Neural progenitor cell (in vitro differentiated cells): ENCODE measurements around the gene THAP4. TPM values are rescaled to one million over a fixed set of nuclear protein-coding genes. Genes with fewer than 3 reads are reported as not detected.

Experiments used
- DNase-seq: peaks from one replicate; pipeline ENCODE4 v3.0.0-alpha.2; 2016; ENCODE audit warnings: low spot score
- H2AFZ ChIP-seq: fragments of 200-600 bp; sonication (generic); replicated peaks from 2 replicates; pipeline ENCODE4 v1.6.1; 2016; ENCODE audit warnings: antibody characterized with exemption
- H3F3A ChIP-seq: fragments of 200-600 bp; sonication (generic); 2 replicates; pipeline ENCODE4 v1.6.1; 2016; ENCODE audit warnings: antibody characterized with exemption, low read depth
- H3K27ac ChIP-seq: fragments of 200-600 bp; sonication (generic); 2 replicates; pipeline ENCODE4 v1.5.1; 2016; ENCODE audit warnings: mild to moderate bottlenecking
- H3K27me3 ChIP-seq: fragments of 200-600 bp; sonication (generic); 2 replicates; pipeline ENCODE4 v1.6.1; 2016; ENCODE audit warnings: mild to moderate bottlenecking, moderate library complexity
- H3K36me3 ChIP-seq: fragments of 200-600 bp; sonication (generic); 2 replicates; pipeline ENCODE4 v1.5.1; 2016
- H3K4me1 ChIP-seq: fragments of 200-600 bp; sonication (generic); 2 replicates; pipeline ENCODE4 v1.6.1; 2016; ENCODE audit warnings: mixed run types
- H3K4me2 ChIP-seq: fragments of 200-600 bp; sonication (generic); 2 replicates; pipeline ENCODE4 v1.6.1; 2016
- H3K4me3 ChIP-seq: fragments of 200-600 bp; sonication (generic); 2 replicates; pipeline ENCODE4 v1.5.1; 2016
- H3K79me2 ChIP-seq: fragments of 200-600 bp; sonication (generic); 2 replicates; pipeline ENCODE4 v1.6.1; 2016; ENCODE audit warnings: low read depth
- H3K9ac ChIP-seq: fragments of 200-600 bp; sonication (generic); 2 replicates; pipeline ENCODE4 v1.6.1; 2016
- H3K9me3 ChIP-seq: fragments of 200-600 bp; sonication (generic); 2 replicates; pipeline ENCODE4 v1.5.1; 2016; ENCODE audit warnings: low read depth
- H4K20me1 ChIP-seq: fragments of 200-600 bp; sonication (generic); 2 replicates; pipeline ENCODE4 v1.6.1; 2016; ENCODE audit warnings: low read depth
- H3K27ac Mint-ChIP-seq: 3 replicates; pipeline ENCODE4 v1.8.0; 2021; ENCODE audit warnings: mixed read lengths
- H3K27me3 Mint-ChIP-seq: 2 replicates; pipeline ENCODE4 v1.8.0; 2022; ENCODE audit warnings: low read depth, mild to moderate bottlenecking, inconsistent platforms, moderate library complexity, mixed read lengths; ENCODE audit not compliant: insufficient read depth
- H3K36me3 Mint-ChIP-seq: 3 replicates; pipeline ENCODE4 v1.8.0; 2021; ENCODE audit warnings: mixed read lengths
- H3K4me1 Mint-ChIP-seq: 3 replicates; pipeline ENCODE4 v1.8.0; 2021; ENCODE audit warnings: mixed read lengths
- H3K4me3 Mint-ChIP-seq: 3 replicates; pipeline ENCODE4 v1.8.0; 2021; ENCODE audit warnings: mild to moderate bottlenecking, moderate library complexity, mixed read lengths
- H3K9me3 Mint-ChIP-seq: 3 replicates; pipeline ENCODE4 v1.8.0; 2020; ENCODE audit warnings: mixed read lengths
- CTCF ChIP-seq: fragments of 200-600 bp; sonication (generic); IDR thresholded peaks from 2 replicates; pipeline ENCODE4 v1.5.1; 2017; ENCODE audit warnings: antibody characterized with exemption, mild to moderate bottlenecking
- EZH2 ChIP-seq: fragments of 200-600 bp; sonication (generic); IDR thresholded peaks from 2 replicates; pipeline ENCODE4 v1.6.1; 2017; ENCODE audit warnings: antibody characterized with exemption, mild to moderate bottlenecking, moderate library complexity
- EZH2phosphoT487 ChIP-seq: fragments of 200-600 bp; sonication (generic); IDR thresholded peaks from 2 replicates; pipeline ENCODE4 v1.6.1; 2017; ENCODE audit warnings: antibody characterized with exemption
- total RNA-seq: library from RNA; depleted of rRNA; stranded (reverse); fragments of >200 nt; gene quantifications from 2 replicates; pipeline ENCODE4 v1.2.3, GENCODE V29; 2015; ENCODE audit warnings: low replicate concordance

THAP4 gene
- total RNA-seq, 1 donor from 2014 or later, result 25.6 TPM

- Histone ChIP-seq H4K20me1 (peaks cover 72% of the 10 kb centered on the region), H3K9ac (peak overlapping the region; percentile 86), H3K4me2 (peak overlapping the region; percentile 85), H3K27me3 (no peaks in the 10 kb centered on the region), H3K79me2 (peaks cover 83% of the 10 kb centered on the region), H3K27ac (peak overlapping the region; percentile 97), H2AFZ (no peak overlapping the region), H3K4me3 (peak overlapping the region; percentile 99), H3F3A (peaks cover 9% of the 10 kb centered on the region), H3K4me1 (peaks cover 16% of the 10 kb centered on the region), H3K9me3 (no peaks in the 10 kb centered on the region), H3K36me3 (no peaks in the 10 kb centered on the region)
- TF ChIP-seq CTCF, result no peak
- TF ChIP-seq EZH2, result no peak
- no peak for TF ChIP-seq EZH2phosphoT487
- Mint-ChIP-seq H3K4me1 (peaks cover 27% of the 10 kb centered on the region), H3K9me3 (no peaks in the 10 kb centered on the region), H3K4me3 (peak overlapping the region; percentile 89), H3K27ac (no peak overlapping the region), H3K27me3 (no peaks in the 10 kb centered on the region), H3K36me3 (peaks cover 15% of the 10 kb centered on the region)
- peak; percentile 76 for DNase-seq
These were observed 1.1 kb upstream of the THAP4 start for GRCh38 chr2:241637795-241638660.

- Mint-ChIP-seq H3K4me3 (peak overlapping the region; percentile 89), H3K36me3 (peaks cover 18% of the 10 kb centered on the region), H3K27ac (no peak overlapping the region), H3K9me3 (no peaks in the 10 kb centered on the region), H3K27me3 (no peaks in the 10 kb centered on the region), H3K4me1 (peaks cover 25% of the 10 kb centered on the region)
- peaks cover 16% of the 10 kb centered on the region for H3K4me1 ChIP-seq
- no peaks in the 10 kb centered on the region for H3K9me3 ChIP-seq
- peaks cover 56% of the 10 kb centered on the region for H4K20me1 ChIP-seq
- DNase-seq, result peak; percentile 87
- peak overlapping the region; percentile 75 for H3K4me2 ChIP-seq
- no peaks in the 10 kb centered on the region for H3K36me3 ChIP-seq
- TF ChIP-seq EZH2phosphoT487 (no peak), EZH2 (no peak), CTCF (no peak)
- H3K27ac ChIP-seq, result no peak overlapping the region
- H2AFZ ChIP-seq, result peak overlapping the region; percentile 67
- peak overlapping the region; percentile 80 for H3K9ac ChIP-seq
- H3K27me3 ChIP-seq, result no peaks in the 10 kb centered on the region
- peak overlapping the region; percentile 99 for H3K4me3 ChIP-seq
- H3K79me2 ChIP-seq, result peaks cover 72% of the 10 kb centered on the region
- H3F3A ChIP-seq, result peaks cover 9% of the 10 kb centered on the region
These were observed 558 bp downstream of the THAP4 start for GRCh38 chr2:241636182-241637017.

- H3K79me2 ChIP-seq, result peaks cover 72% of the 10 kb centered on the region
- Mint-ChIP-seq H3K9me3 (no peaks in the 10 kb centered on the region), H3K4me3 (peak overlapping the region; percentile 89), H3K27me3 (no peaks in the 10 kb centered on the region), H3K4me1 (peaks cover 24% of the 10 kb centered on the region), H3K36me3 (peaks cover 20% of the 10 kb centered on the region), H3K27ac (no peak overlapping the region)
- H3K9me3 ChIP-seq, result no peaks in the 10 kb centered on the region
- no peak for DNase-seq
- peak overlapping the region; percentile 75 for H3K4me2 ChIP-seq
- no peak for TF ChIP-seq EZH2
- no peak for TF ChIP-seq CTCF
- no peak for TF ChIP-seq EZH2phosphoT487
- H3K4me3 ChIP-seq, result peak overlapping the region; percentile 99
- peaks cover 16% of the 10 kb centered on the region for H3K4me1 ChIP-seq
- peaks cover 50% of the 10 kb centered on the region for H4K20me1 ChIP-seq
- H2AFZ ChIP-seq, result no peak overlapping the region
- peaks cover 9% of the 10 kb centered on the region for H3F3A ChIP-seq
- no peaks in the 10 kb centered on the region for H3K36me3 ChIP-seq
- H3K27me3 ChIP-seq, result no peaks in the 10 kb centered on the region
- no peak overlapping the region for H3K27ac ChIP-seq
- H3K9ac ChIP-seq, result peak overlapping the region; percentile 80
These were observed 1.2 kb downstream of the THAP4 start for GRCh38 chr2:241635756-241636155.
